SU-DHL-6 (cell line): Measurements from ENCODE around the gene CLIC6.

Source experiments
- H2AFZ ChIP-seq: fragments of 200-600 bp; sonication (generic); 2 replicates; pipeline ENCODE4 v1.6.1; 2014; ENCODE audit warnings: low read depth, mild to moderate bottlenecking, moderate library complexity, mixed read lengths, antibody characterized with exemption, low read length; ENCODE audit not compliant: severe bottlenecking
- H3F3A ChIP-seq: fragments of 200-600 bp; shearing (Covaris generic); 2 replicates; pipeline ENCODE4 v1.6.0; 2016; ENCODE audit warnings: antibody characterized with exemption, mild to moderate bottlenecking; ENCODE audit not compliant: insufficient read depth
- H3K27ac ChIP-seq: fragments of 200-600 bp; sonication (generic); 2 replicates; pipeline ENCODE4 v1.5.1; 2016; ENCODE audit warnings: low read depth, mild to moderate bottlenecking, low read length, moderate library complexity, mixed read lengths
- H3K27me3 ChIP-seq: fragments of 200-600 bp; sonication (generic), shearing (Covaris generic); 2 replicates; pipeline ENCODE4 v1.6.0; 2014; ENCODE audit warnings: mild to moderate bottlenecking, low read length
- H3K36me3 ChIP-seq: fragments of 200-600 bp; sonication (generic); 2 replicates; pipeline ENCODE4 v1.6.1; 2014; ENCODE audit warnings: mild to moderate bottlenecking, low read length, mixed read lengths
- H3K4me2 ChIP-seq: fragments of 300-600, 200-600 bp; shearing (Covaris generic), sonication (generic); 2 replicates; pipeline ENCODE4 v1.6.0; 2014; ENCODE audit warnings: low read length, low read depth, mild to moderate bottlenecking; ENCODE audit not compliant: poor library complexity, severe bottlenecking
- H3K4me3 ChIP-seq: fragments of 200-600 bp; sonication (generic); 2 replicates; pipeline ENCODE4 v1.5.1; 2014; ENCODE audit warnings: antibody characterized with exemption, low read length, mild to moderate bottlenecking, mixed read lengths; ENCODE audit not compliant: insufficient read depth, poor library complexity, severe bottlenecking
- H3K79me2 ChIP-seq: fragments of 200-600 bp; sonication (generic); 2 replicates; pipeline ENCODE4 v1.6.1; 2014; ENCODE audit warnings: mild to moderate bottlenecking, low read length, moderate library complexity; ENCODE audit not compliant: insufficient read depth
- H3K9ac ChIP-seq: fragments of 200-600 bp; sonication (generic); 2 replicates; pipeline ENCODE4 v1.7.0; 2014; ENCODE audit warnings: mild to moderate bottlenecking, low read length
- H3K9me2 ChIP-seq: fragments of 200-600 bp; sonication (generic); replicated peaks from 2 replicates; pipeline ENCODE4 v1.6.1; 2014; ENCODE audit warnings: low read length; ENCODE audit not compliant: insufficient read depth
- H3K9me3 ChIP-seq: fragments of 200-600 bp; sonication (generic); 2 replicates; pipeline ENCODE4 v1.6.1; 2014; ENCODE audit warnings: low read length, mixed read lengths; ENCODE audit not compliant: insufficient read depth
- H4K20me1 ChIP-seq: fragments of 200-600 bp; sonication (generic); 2 replicates; pipeline ENCODE4 v1.6.1; 2014; ENCODE audit warnings: low read depth, mild to moderate bottlenecking, antibody characterized with exemption, low read length, moderate library complexity, mixed read lengths
- EZH2phosphoT487 ChIP-seq: fragments of 200-600 bp; sonication (generic), shearing (Covaris generic); conservative IDR thresholded peaks from 2 replicates; pipeline ENCODE4 v1.6.1; 2018; ENCODE audit warnings: mild to moderate bottlenecking, antibody characterized with exemption, low read length, moderate library complexity, mixed read lengths
- TF ChIP-seq, protein P1 (sequence below): fragments of 200-600 bp; sonication (generic); IDR thresholded peaks from one replicate; pipeline ENCODE4 v1.5.1; 2017; ENCODE audit warnings: antibody characterized with exemption, mild to moderate bottlenecking, low read length, moderate library complexity; ENCODE audit not compliant: insufficient read depth, poor library complexity, severe bottlenecking

CLIC6 gene

DNA sequence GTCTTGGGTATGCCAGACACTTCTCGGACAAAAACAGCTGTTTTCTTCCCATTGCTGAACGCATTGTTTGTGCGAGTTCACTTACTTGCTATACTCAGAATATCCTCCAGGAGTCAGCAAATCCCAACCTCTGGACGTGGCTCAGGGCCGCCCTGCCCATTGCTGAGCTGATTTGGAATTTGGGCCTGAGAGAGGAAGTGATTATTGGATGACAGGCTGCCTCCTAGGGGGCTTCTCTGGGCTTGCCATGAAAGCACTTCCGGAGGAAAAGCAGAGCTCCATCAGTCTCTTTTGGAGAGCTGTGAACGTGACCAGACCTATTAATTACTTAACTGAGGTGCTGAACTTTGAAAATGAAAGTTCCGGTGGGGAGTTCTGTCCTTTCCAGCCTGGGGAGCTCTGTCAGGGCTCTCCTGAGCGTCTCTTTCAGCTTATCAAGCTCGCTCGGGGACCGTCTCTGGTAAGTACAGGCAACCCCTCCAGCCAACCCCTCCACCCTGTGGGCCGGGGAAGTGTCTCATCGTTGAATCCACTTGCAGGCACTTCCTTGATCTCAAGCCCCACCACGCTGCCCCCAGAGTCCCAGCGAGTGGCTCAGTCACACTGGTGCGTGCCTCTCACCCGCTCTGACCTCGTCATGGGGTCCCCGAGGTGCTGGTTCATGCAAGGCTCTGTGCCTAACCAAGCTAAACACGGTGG, 76.9 kb downstream of the CLIC6 start:
- no peaks in the 10 kb centered on the region for H3K27me3 ChIP-seq
- H3K9ac ChIP-seq, result no peak overlapping the region
- no peak overlapping the region for H3K27ac ChIP-seq
- H3K4me2 ChIP-seq, result peak overlapping the region; percentile 27
- H4K20me1 ChIP-seq, result no peaks in the 10 kb centered on the region
- no peaks in the 10 kb centered on the region for H3F3A ChIP-seq
- TF ChIP-seq EZH2phosphoT487, result no peak
- TF ChIP-seq, protein P1, sequence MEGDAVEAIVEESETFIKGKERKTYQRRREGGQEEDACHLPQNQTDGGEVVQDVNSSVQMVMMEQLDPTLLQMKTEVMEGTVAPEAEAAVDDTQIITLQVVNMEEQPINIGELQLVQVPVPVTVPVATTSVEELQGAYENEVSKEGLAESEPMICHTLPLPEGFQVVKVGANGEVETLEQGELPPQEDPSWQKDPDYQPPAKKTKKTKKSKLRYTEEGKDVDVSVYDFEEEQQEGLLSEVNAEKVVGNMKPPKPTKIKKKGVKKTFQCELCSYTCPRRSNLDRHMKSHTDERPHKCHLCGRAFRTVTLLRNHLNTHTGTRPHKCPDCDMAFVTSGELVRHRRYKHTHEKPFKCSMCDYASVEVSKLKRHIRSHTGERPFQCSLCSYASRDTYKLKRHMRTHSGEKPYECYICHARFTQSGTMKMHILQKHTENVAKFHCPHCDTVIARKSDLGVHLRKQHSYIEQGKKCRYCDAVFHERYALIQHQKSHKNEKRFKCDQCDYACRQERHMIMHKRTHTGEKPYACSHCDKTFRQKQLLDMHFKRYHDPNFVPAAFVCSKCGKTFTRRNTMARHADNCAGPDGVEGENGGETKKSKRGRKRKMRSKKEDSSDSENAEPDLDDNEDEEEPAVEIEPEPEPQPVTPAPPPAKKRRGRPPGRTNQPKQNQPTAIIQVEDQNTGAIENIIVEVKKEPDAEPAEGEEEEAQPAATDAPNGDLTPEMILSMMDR, result peak; percentile 77
- no peaks in the 10 kb centered on the region for H3K79me2 ChIP-seq
- H3K36me3 ChIP-seq, result no peaks in the 10 kb centered on the region
- H3K9me2 ChIP-seq, result no peaks in the 10 kb centered on the region
- H3K9me3 ChIP-seq, result no peaks in the 10 kb centered on the region
- peak overlapping the region; percentile 8 for H3K4me3 ChIP-seq
- peak overlapping the region; percentile 68 for H2AFZ ChIP-seq

DNA sequence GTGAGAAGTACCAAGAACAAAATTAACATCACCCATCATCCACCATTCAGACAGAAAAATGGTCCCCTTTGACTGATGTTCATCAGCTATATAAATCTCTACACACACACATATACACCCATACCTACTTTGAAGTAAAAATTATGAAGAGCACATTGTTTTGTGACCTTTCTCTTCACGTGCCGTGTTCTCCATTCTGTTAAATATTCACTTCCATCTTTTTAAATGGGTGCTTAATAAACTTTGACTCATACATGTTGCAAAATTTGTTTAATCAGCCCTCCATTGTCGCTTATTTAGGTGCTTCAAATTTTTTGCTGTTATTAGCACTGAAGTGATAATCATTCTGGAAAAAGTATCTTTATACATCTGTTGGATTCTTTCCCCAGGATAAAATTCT, 80.1 kb downstream of the CLIC6 start:
- Histone ChIP-seq H3K79me2 (no peaks in the 10 kb centered on the region), H3K27me3 (no peaks in the 10 kb centered on the region), H3K27ac (no peak overlapping the region), H2AFZ (no peak overlapping the region), H3K9ac (no peak overlapping the region), H3K36me3 (no peaks in the 10 kb centered on the region), H3K9me3 (no peaks in the 10 kb centered on the region), H3F3A (no peaks in the 10 kb centered on the region), H3K4me3 (no peak overlapping the region), H3K9me2 (no peaks in the 10 kb centered on the region), H3K4me2 (no peak overlapping the region), H4K20me1 (no peaks in the 10 kb centered on the region)
- TF ChIP-seq EZH2phosphoT487, result no peak
- TF ChIP-seq, protein P1, result no peak

DNA sequence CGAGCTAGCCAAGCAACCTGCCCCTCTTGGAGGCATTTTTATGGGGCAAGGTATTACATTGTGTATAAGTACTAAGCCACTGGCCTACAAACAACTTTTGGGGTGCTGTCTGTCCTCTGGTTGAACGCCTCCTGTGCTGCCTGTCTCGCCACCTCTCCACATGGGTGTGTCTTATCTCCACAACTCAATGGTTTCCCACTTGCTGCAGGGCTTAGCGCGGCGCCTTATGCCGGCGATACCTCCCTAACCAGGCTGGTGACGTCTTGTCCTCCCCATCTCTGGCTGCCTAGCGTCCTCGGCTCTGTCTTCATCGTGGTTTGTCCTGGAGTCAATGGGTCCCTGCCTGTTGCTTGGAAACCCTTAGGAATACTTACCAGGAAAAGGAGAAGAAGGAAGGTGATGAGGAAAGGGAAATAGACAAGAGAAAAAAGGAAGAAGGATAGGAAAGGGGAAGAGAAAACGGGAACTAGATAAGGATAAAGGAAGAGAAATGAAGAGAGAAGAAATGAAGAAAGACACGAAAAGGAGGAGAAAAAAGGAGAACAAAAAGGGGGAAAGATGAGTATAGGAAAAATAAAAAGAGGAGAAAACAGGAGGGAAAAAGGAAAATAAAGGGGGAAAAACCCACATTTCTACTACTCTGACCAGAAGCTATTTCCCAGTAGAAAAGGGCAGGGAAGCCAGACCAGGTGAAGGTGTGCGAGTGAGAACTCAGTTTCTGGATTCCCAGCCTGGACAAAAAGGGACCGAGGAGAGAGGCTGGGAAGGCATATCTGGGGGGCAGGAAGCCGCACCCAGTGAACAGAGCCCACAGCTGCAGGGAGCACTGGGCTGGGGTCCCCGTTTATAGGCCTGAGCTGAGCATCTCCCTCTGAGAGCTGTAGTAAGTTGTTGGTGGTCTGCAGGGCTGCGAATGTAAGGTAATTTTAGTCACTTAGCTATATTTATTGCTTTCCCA, 86.2 kb downstream of the CLIC6 start:
- Histone ChIP-seq H3K27ac (no peak overlapping the region), H3K9me3 (no peaks in the 10 kb centered on the region), H3K9ac (no peak overlapping the region), H3K27me3 (no peaks in the 10 kb centered on the region), H4K20me1 (no peaks in the 10 kb centered on the region), H3K9me2 (no peaks in the 10 kb centered on the region), H3F3A (no peaks in the 10 kb centered on the region), H2AFZ (no peak overlapping the region), H3K79me2 (no peaks in the 10 kb centered on the region), H3K4me2 (no peak overlapping the region), H3K36me3 (no peaks in the 10 kb centered on the region), H3K4me3 (no peak overlapping the region)
- TF ChIP-seq, protein P1, result no peak
- TF ChIP-seq EZH2phosphoT487, result no peak
